Neural progenitor cell (in vitro differentiated cells): ENCODE measurements around the gene SLC6A7. TPM values are rescaled to one million over a fixed set of nuclear protein-coding genes. Genes with fewer than 3 reads are reported as not detected.

Experiments used
- DNase-seq: peaks from one replicate; pipeline ENCODE4 v3.0.0-alpha.2; 2016; ENCODE audit warnings: low spot score
- H2AFZ ChIP-seq: fragments of 200-600 bp; sonication (generic); replicated peaks from 2 replicates; pipeline ENCODE4 v1.6.1; 2016; ENCODE audit warnings: antibody characterized with exemption
- H3F3A ChIP-seq: fragments of 200-600 bp; sonication (generic); 2 replicates; pipeline ENCODE4 v1.6.1; 2016; ENCODE audit warnings: antibody characterized with exemption, low read depth
- H3K27ac ChIP-seq: fragments of 200-600 bp; sonication (generic); 2 replicates; pipeline ENCODE4 v1.5.1; 2016; ENCODE audit warnings: mild to moderate bottlenecking
- H3K27me3 ChIP-seq: fragments of 200-600 bp; sonication (generic); 2 replicates; pipeline ENCODE4 v1.6.1; 2016; ENCODE audit warnings: mild to moderate bottlenecking, moderate library complexity
- H3K36me3 ChIP-seq: fragments of 200-600 bp; sonication (generic); 2 replicates; pipeline ENCODE4 v1.5.1; 2016
- H3K4me1 ChIP-seq: fragments of 200-600 bp; sonication (generic); 2 replicates; pipeline ENCODE4 v1.6.1; 2016; ENCODE audit warnings: mixed run types
- H3K4me2 ChIP-seq: fragments of 200-600 bp; sonication (generic); 2 replicates; pipeline ENCODE4 v1.6.1; 2016
- H3K4me3 ChIP-seq: fragments of 200-600 bp; sonication (generic); 2 replicates; pipeline ENCODE4 v1.5.1; 2016
- H3K79me2 ChIP-seq: fragments of 200-600 bp; sonication (generic); 2 replicates; pipeline ENCODE4 v1.6.1; 2016; ENCODE audit warnings: low read depth
- H3K9ac ChIP-seq: fragments of 200-600 bp; sonication (generic); 2 replicates; pipeline ENCODE4 v1.6.1; 2016
- H3K9me3 ChIP-seq: fragments of 200-600 bp; sonication (generic); 2 replicates; pipeline ENCODE4 v1.5.1; 2016; ENCODE audit warnings: low read depth
- H4K20me1 ChIP-seq: fragments of 200-600 bp; sonication (generic); 2 replicates; pipeline ENCODE4 v1.6.1; 2016; ENCODE audit warnings: low read depth
- H3K27ac Mint-ChIP-seq: 3 replicates; pipeline ENCODE4 v1.8.0; 2021; ENCODE audit warnings: mixed read lengths
- H3K27me3 Mint-ChIP-seq: 2 replicates; pipeline ENCODE4 v1.8.0; 2022; ENCODE audit warnings: low read depth, mild to moderate bottlenecking, inconsistent platforms, moderate library complexity, mixed read lengths; ENCODE audit not compliant: insufficient read depth
- H3K36me3 Mint-ChIP-seq: 3 replicates; pipeline ENCODE4 v1.8.0; 2021; ENCODE audit warnings: mixed read lengths
- H3K4me1 Mint-ChIP-seq: 3 replicates; pipeline ENCODE4 v1.8.0; 2021; ENCODE audit warnings: mixed read lengths
- H3K4me3 Mint-ChIP-seq: 3 replicates; pipeline ENCODE4 v1.8.0; 2021; ENCODE audit warnings: mild to moderate bottlenecking, moderate library complexity, mixed read lengths
- H3K9me3 Mint-ChIP-seq: 3 replicates; pipeline ENCODE4 v1.8.0; 2020; ENCODE audit warnings: mixed read lengths
- EZH2 ChIP-seq: fragments of 200-600 bp; sonication (generic); IDR thresholded peaks from 2 replicates; pipeline ENCODE4 v1.6.1; 2017; ENCODE audit warnings: antibody characterized with exemption, mild to moderate bottlenecking, moderate library complexity
- EZH2phosphoT487 ChIP-seq: fragments of 200-600 bp; sonication (generic); IDR thresholded peaks from 2 replicates; pipeline ENCODE4 v1.6.1; 2017; ENCODE audit warnings: antibody characterized with exemption
- total RNA-seq: library from RNA; depleted of rRNA; stranded (reverse); fragments of >200 nt; gene quantifications from 2 replicates; pipeline ENCODE4 v1.2.3, GENCODE V29; 2015; ENCODE audit warnings: low replicate concordance
- TF ChIP-seq, protein P1 (sequence below): fragments of 200-600 bp; sonication (generic); IDR thresholded peaks from 2 replicates; pipeline ENCODE4 v1.5.1; 2017; ENCODE audit warnings: antibody characterized with exemption, mild to moderate bottlenecking

Gene SLC6A7
- total RNA-seq, 1 donor from 2014 or later = not detected

DNA sequence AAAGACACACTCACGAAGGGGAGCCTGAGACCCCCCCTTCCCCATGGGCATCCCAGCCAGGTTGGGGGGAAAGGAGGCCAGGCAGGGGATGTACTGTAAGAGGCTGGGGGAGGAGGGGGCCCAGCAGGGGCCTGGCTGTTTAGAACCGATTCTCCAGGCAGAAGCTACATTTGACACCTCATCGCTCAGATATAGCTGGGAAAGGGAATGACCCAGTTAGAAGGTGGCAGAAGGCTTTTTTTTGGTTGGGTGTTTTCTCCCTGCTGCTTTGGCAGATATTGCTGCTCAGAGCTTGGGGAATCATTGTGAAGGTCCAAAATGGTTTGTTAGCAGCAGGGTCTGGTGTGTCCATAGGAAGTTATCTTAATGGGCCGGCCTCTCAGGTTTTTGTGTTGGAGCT, 17.3 kb upstream of the SLC6A7 start:
- Histone ChIP-seq H3K79me2 (no peaks in the 10 kb centered on the region), H3K9ac (no peak overlapping the region), H3K27me3 (peaks cover 52% of the 10 kb centered on the region), H3K27ac (no peak overlapping the region), H3K4me1 (peaks cover 3% of the 10 kb centered on the region), H4K20me1 (no peaks in the 10 kb centered on the region), H3K9me3 (no peaks in the 10 kb centered on the region), H3F3A (peaks cover 9% of the 10 kb centered on the region), H3K36me3 (no peaks in the 10 kb centered on the region), H2AFZ (no peak overlapping the region), H3K4me2 (no peak overlapping the region), H3K4me3 (no peak overlapping the region)
- DNase-seq = no peak
- no peak overlapping the region for H3K4me3 Mint-ChIP-seq
- TF ChIP-seq EZH2 = no peak
- no peak for TF ChIP-seq EZH2phosphoT487
- TF ChIP-seq, protein P1, sequence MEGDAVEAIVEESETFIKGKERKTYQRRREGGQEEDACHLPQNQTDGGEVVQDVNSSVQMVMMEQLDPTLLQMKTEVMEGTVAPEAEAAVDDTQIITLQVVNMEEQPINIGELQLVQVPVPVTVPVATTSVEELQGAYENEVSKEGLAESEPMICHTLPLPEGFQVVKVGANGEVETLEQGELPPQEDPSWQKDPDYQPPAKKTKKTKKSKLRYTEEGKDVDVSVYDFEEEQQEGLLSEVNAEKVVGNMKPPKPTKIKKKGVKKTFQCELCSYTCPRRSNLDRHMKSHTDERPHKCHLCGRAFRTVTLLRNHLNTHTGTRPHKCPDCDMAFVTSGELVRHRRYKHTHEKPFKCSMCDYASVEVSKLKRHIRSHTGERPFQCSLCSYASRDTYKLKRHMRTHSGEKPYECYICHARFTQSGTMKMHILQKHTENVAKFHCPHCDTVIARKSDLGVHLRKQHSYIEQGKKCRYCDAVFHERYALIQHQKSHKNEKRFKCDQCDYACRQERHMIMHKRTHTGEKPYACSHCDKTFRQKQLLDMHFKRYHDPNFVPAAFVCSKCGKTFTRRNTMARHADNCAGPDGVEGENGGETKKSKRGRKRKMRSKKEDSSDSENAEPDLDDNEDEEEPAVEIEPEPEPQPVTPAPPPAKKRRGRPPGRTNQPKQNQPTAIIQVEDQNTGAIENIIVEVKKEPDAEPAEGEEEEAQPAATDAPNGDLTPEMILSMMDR = no peak
- H3K9me3 Mint-ChIP-seq = peaks cover under 1% of the 10 kb centered on the region
- H3K27me3 Mint-ChIP-seq = peaks cover 31% of the 10 kb centered on the region
- H3K4me1 Mint-ChIP-seq = peaks cover 17% of the 10 kb centered on the region
- no peaks in the 10 kb centered on the region for H3K36me3 Mint-ChIP-seq
- no peak overlapping the region for H3K27ac Mint-ChIP-seq

DNA sequence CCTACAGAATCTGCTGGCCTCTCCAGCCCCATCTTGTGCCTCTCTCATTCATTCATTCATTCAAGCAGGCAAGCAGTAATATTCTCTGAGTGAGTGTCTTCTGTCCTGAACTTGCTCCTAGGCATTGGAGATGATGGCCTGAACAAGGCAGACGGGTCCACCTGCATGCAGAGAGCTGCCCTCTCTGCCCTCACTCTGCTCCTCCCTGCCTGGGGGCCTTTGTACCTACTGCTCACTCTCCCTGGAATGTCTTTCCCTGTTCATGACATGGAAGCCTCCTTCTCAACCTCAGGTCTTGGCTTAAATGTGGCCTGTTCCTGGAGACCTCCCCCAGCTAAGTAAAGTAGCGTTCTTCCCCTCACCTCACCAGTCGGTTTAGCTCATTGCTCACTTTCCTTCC, 16.7 kb upstream of the SLC6A7 start:
- Mint-ChIP-seq H3K4me3 (no peak overlapping the region), H3K4me1 (peaks cover 12% of the 10 kb centered on the region), H3K27ac (no peak overlapping the region), H3K36me3 (no peaks in the 10 kb centered on the region), H3K9me3 (no peaks in the 10 kb centered on the region), H3K27me3 (peaks cover 27% of the 10 kb centered on the region)
- Histone ChIP-seq H3K9me3 (no peaks in the 10 kb centered on the region), H3K36me3 (no peaks in the 10 kb centered on the region), H2AFZ (no peak overlapping the region), H3K9ac (no peak overlapping the region), H3K79me2 (no peaks in the 10 kb centered on the region), H3F3A (peaks cover 3% of the 10 kb centered on the region), H3K4me2 (no peak overlapping the region), H3K4me3 (no peak overlapping the region), H3K27me3 (peaks cover 46% of the 10 kb centered on the region), H4K20me1 (no peaks in the 10 kb centered on the region), H3K27ac (no peak overlapping the region), H3K4me1 (peaks cover 2% of the 10 kb centered on the region)
- TF ChIP-seq EZH2phosphoT487 = no peak
- TF ChIP-seq EZH2 = no peak
- TF ChIP-seq, protein P1 = no peak
- no peak for DNase-seq

DNA sequence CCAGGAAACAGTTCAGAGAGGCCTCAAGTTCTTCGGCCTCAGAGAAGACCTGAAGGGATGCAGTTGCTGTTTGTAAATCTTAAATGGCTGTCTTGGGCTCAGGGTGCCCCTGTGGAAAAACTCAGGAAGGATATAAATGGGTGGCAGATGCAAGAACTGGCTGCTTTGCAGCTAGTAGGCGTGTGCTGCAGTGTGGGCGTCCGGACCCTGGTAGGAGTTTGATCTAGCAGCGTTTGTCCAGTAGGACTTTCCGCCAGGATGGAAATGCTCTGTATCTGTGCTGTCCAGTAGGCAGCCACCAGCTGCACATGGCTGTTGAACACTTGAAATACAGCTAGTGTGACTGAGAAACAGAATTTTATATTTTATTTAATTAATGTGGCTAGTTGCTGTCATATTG, 15.6 kb upstream of the SLC6A7 start:
- H3K27me3 ChIP-seq = peaks cover 34% of the 10 kb centered on the region
- TF ChIP-seq EZH2 = no peak
- no peak for TF ChIP-seq EZH2phosphoT487
- TF ChIP-seq, protein P1 = no peak
- Mint-ChIP-seq H3K27ac (no peak overlapping the region), H3K36me3 (no peaks in the 10 kb centered on the region), H3K4me1 (peaks cover 8% of the 10 kb centered on the region), H3K27me3 (peaks cover 19% of the 10 kb centered on the region), H3K9me3 (no peaks in the 10 kb centered on the region), H3K4me3 (no peak overlapping the region)
- H2AFZ ChIP-seq = no peak overlapping the region
- no peak overlapping the region for H3K27ac ChIP-seq
- no peak overlapping the region for H3K4me3 ChIP-seq
- H3K79me2 ChIP-seq = no peaks in the 10 kb centered on the region
- DNase-seq = no peak
- no peaks in the 10 kb centered on the region for H3K4me1 ChIP-seq
- no peaks in the 10 kb centered on the region for H3K9me3 ChIP-seq
- no peak overlapping the region for H3K4me2 ChIP-seq
- H3K36me3 ChIP-seq = no peaks in the 10 kb centered on the region
- no peaks in the 10 kb centered on the region for H4K20me1 ChIP-seq
- H3F3A ChIP-seq = no peaks in the 10 kb centered on the region
- no peak overlapping the region for H3K9ac ChIP-seq
